OCI-LY1 (cell line): ENCODE measurements around the gene C1orf226.

Experiments
- H2AFZ ChIP-seq: fragments of 200-600 bp; sonication (generic), shearing (Covaris generic); 2 replicates; pipeline ENCODE4 v1.6.0; 2014; ENCODE audit warnings: antibody characterized with exemption, mild to moderate bottlenecking, low read length
- H3F3A ChIP-seq: fragments of 200-600 bp; sonication (generic), shearing (Covaris generic); 2 replicates; pipeline ENCODE4 v1.6.0; 2014; ENCODE audit warnings: mild to moderate bottlenecking, antibody characterized with exemption, low read length, moderate library complexity; ENCODE audit not compliant: insufficient read depth
- H3K27ac ChIP-seq: fragments of 200-600 bp; sonication (generic); 2 replicates; pipeline ENCODE4 v1.5.1; 2014; ENCODE audit warnings: low read length, mixed run types, mild to moderate bottlenecking, low read depth; ENCODE audit not compliant: poor library complexity, severe bottlenecking
- H3K27me3 ChIP-seq: fragments of 200-600 bp; sonication (generic); 2 replicates; pipeline ENCODE4 v1.6.0; 2014; ENCODE audit warnings: antibody characterized with exemption, mild to moderate bottlenecking, low read length, moderate library complexity; ENCODE audit not compliant: insufficient read depth
- H3K36me3 ChIP-seq: fragments of 200-600 bp; sonication (generic); 2 replicates; pipeline ENCODE4 v1.6.1; 2014; ENCODE audit warnings: mild to moderate bottlenecking, antibody characterized with exemption, low read length, moderate library complexity, mixed read lengths; ENCODE audit not compliant: insufficient read depth
- H3K4me1 ChIP-seq: fragments of 200-600 bp; sonication (generic); 2 replicates; pipeline ENCODE4 v1.5.1; 2014; ENCODE audit warnings: mild to moderate bottlenecking, low read length, moderate library complexity; ENCODE audit not compliant: insufficient read depth, severe bottlenecking
- H3K4me2 ChIP-seq: fragments of 200-600 bp; sonication (generic), shearing (Covaris generic); 2 replicates; pipeline ENCODE4 v1.6.1; 2014; ENCODE audit warnings: low read length
- H3K4me3 ChIP-seq: fragments of 200-600 bp; sonication (generic); 2 replicates; pipeline ENCODE4 v1.5.1; 2014; ENCODE audit warnings: low read length, low read depth, mild to moderate bottlenecking, mixed read lengths; ENCODE audit not compliant: poor library complexity, severe bottlenecking
- H3K79me2 ChIP-seq: fragments of 200-600 bp; shearing (Covaris generic); 2 replicates; pipeline ENCODE4 v1.6.1; 2016; ENCODE audit warnings: mixed run types, low read length, mixed read lengths; ENCODE audit not compliant: insufficient read depth
- H3K9ac ChIP-seq: fragments of 200-600 bp; sonication (generic), shearing (Covaris generic); 2 replicates; pipeline ENCODE4 v1.6.1; 2014; ENCODE audit warnings: mild to moderate bottlenecking, low read length, mixed read lengths
- H3K9me2 ChIP-seq: fragments of 200-600 bp; sonication (generic), shearing (Covaris generic); 2 replicates; pipeline ENCODE4 v1.6.1; 2014; ENCODE audit warnings: low read depth, mild to moderate bottlenecking, low read length, mixed read lengths
- H3K9me3 ChIP-seq: fragments of 200-600 bp; shearing (Covaris generic); 2 replicates; pipeline ENCODE4 v1.6.1; 2014; ENCODE audit warnings: low read length, mixed read lengths
- H4K20me1 ChIP-seq: fragments of 200-600 bp; sonication (generic), shearing (Covaris generic); 2 replicates; pipeline ENCODE4 v1.6.0; 2016; ENCODE audit warnings: mild to moderate bottlenecking, low read length; ENCODE audit not compliant: insufficient read depth
- CTCF ChIP-seq: fragments of 200-600 bp; sonication (generic), shearing (Covaris generic); IDR thresholded peaks from 2 replicates; pipeline ENCODE4 v1.5.1; 2017; ENCODE audit warnings: mild to moderate bottlenecking, antibody characterized with exemption, low read length, moderate library complexity, mixed read lengths
- EZH2 ChIP-seq: fragments of 200-600 bp; sonication (generic), shearing (Covaris generic); IDR thresholded peaks from 2 replicates; pipeline ENCODE4 v1.8.0; 2017; ENCODE audit warnings: borderline replicate concordance, mixed run types, mild to moderate bottlenecking, antibody characterized with exemption, low read length, moderate library complexity, mixed read lengths

Gene C1orf226

DNA sequence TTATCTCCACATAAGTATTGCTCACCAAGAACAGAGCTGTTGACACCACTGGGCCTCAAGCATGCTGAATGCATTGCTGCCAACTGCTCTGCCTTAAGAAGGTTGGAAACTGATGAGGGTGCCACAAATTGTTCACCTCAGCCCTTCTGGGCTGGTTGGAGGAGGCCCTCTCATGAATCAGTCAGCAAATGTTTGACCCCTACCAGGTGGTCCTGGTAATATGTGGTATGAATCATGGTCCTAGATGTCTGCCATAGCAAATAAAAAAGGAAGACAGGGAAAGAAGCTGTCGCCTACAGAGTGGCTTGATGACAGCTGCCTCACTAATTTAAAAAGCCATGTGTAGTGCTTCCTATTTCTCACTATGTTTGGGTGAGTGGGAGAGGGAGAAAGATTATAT, 17.0 kb upstream of the C1orf226 start:
- Histone ChIP-seq H3K4me2 (no peak overlapping the region), H2AFZ (no peak overlapping the region), H3K79me2 (no peaks in the 10 kb centered on the region), H3K9me2 (no peaks in the 10 kb centered on the region), H3K36me3 (no peaks in the 10 kb centered on the region), H3K4me3 (no peak overlapping the region), H3K9ac (no peak overlapping the region), H3F3A (no peaks in the 10 kb centered on the region), H3K9me3 (no peaks in the 10 kb centered on the region), H3K4me1 (no peaks in the 10 kb centered on the region), H4K20me1 (no peaks in the 10 kb centered on the region), H3K27me3 (0 out of 2 replicates have a peak, but pooled peaks cover 2% of the 10 kb centered on the region), H3K27ac (no peak overlapping the region)
- no peak for TF ChIP-seq EZH2
- no peak for TF ChIP-seq CTCF

- Histone ChIP-seq H3K27me3 (0 out of 2 replicates have a peak, but pooled peaks cover 6% of the 10 kb centered on the region), H3K79me2 (no peaks in the 10 kb centered on the region), H2AFZ (no peak overlapping the region), H3F3A (no peaks in the 10 kb centered on the region), H3K4me2 (no peak overlapping the region), H3K36me3 (no peaks in the 10 kb centered on the region), H3K9ac (no peak overlapping the region), H3K9me3 (no peaks in the 10 kb centered on the region), H3K4me3 (no peak overlapping the region), H4K20me1 (no peaks in the 10 kb centered on the region), H3K4me1 (no peaks in the 10 kb centered on the region), H3K27ac (no peak overlapping the region), H3K9me2 (no peaks in the 10 kb centered on the region)
- TF ChIP-seq CTCF (no peak), EZH2 (no peak)
Observed at GRCh38 chr1:162365284-162366020, 16.1 kb upstream of the C1orf226 start.

DNA sequence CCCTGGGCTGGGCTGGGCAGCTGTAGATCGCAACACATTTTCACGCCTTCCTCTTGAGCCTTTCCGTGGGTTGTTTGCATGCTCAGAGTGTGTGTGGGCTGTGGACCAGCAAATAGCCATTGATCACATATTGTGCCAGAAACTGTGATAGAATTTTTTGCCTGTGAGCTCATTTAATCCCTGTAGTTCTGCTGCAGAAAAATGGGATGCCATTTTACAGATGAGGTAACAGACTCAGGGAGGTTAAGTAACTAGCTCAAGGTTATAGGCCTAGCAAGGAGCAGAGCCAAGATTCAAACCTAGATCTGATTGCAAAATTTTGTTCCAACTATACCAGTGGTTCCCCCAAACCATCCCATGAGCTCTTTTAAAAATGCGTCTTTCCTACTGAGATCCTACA, 15.4 kb upstream of the C1orf226 start:
- H3K27me3 ChIP-seq, result peaks cover 6% of the 10 kb centered on the region; the same call in 1 of the 2 replicates
- H3K9ac ChIP-seq, result no peak overlapping the region
- H4K20me1 ChIP-seq, result no peaks in the 10 kb centered on the region
- no peaks in the 10 kb centered on the region for H3K79me2 ChIP-seq
- no peak overlapping the region for H3K27ac ChIP-seq
- no peaks in the 10 kb centered on the region for H3K4me1 ChIP-seq
- H3K36me3 ChIP-seq, result no peaks in the 10 kb centered on the region
- H3K4me3 ChIP-seq, result no peak overlapping the region
- H3K9me2 ChIP-seq, result no peaks in the 10 kb centered on the region
- no peak overlapping the region for H2AFZ ChIP-seq
- no peak overlapping the region for H3K4me2 ChIP-seq
- no peaks in the 10 kb centered on the region for H3K9me3 ChIP-seq
- TF ChIP-seq EZH2 (no peak), CTCF (no peak)
- no peaks in the 10 kb centered on the region for H3F3A ChIP-seq
